SU-DHL-6 (cell line): ENCODE data around the gene BIN2.

Source experiments
- H2AFZ ChIP-seq: fragments of 200-600 bp; sonication (generic); 2 replicates; pipeline ENCODE4 v1.6.1; 2014; ENCODE audit warnings: low read depth, mild to moderate bottlenecking, moderate library complexity, mixed read lengths, antibody characterized with exemption, low read length; ENCODE audit not compliant: severe bottlenecking
- H3F3A ChIP-seq: fragments of 200-600 bp; shearing (Covaris generic); 2 replicates; pipeline ENCODE4 v1.6.0; 2016; ENCODE audit warnings: antibody characterized with exemption, mild to moderate bottlenecking; ENCODE audit not compliant: insufficient read depth
- H3K27ac ChIP-seq: fragments of 200-600 bp; sonication (generic); 2 replicates; pipeline ENCODE4 v1.5.1; 2016; ENCODE audit warnings: low read depth, mild to moderate bottlenecking, low read length, moderate library complexity, mixed read lengths
- H3K27me3 ChIP-seq: fragments of 200-600 bp; sonication (generic), shearing (Covaris generic); 2 replicates; pipeline ENCODE4 v1.6.0; 2014; ENCODE audit warnings: mild to moderate bottlenecking, low read length
- H3K36me3 ChIP-seq: fragments of 200-600 bp; sonication (generic); 2 replicates; pipeline ENCODE4 v1.6.1; 2014; ENCODE audit warnings: mild to moderate bottlenecking, low read length, mixed read lengths
- H3K4me2 ChIP-seq: fragments of 300-600, 200-600 bp; shearing (Covaris generic), sonication (generic); 2 replicates; pipeline ENCODE4 v1.6.0; 2014; ENCODE audit warnings: low read length, low read depth, mild to moderate bottlenecking; ENCODE audit not compliant: poor library complexity, severe bottlenecking
- H3K4me3 ChIP-seq: fragments of 200-600 bp; sonication (generic); 2 replicates; pipeline ENCODE4 v1.5.1; 2014; ENCODE audit warnings: antibody characterized with exemption, low read length, mild to moderate bottlenecking, mixed read lengths; ENCODE audit not compliant: insufficient read depth, poor library complexity, severe bottlenecking
- H3K79me2 ChIP-seq: fragments of 200-600 bp; sonication (generic); 2 replicates; pipeline ENCODE4 v1.6.1; 2014; ENCODE audit warnings: mild to moderate bottlenecking, low read length, moderate library complexity; ENCODE audit not compliant: insufficient read depth
- H3K9ac ChIP-seq: fragments of 200-600 bp; sonication (generic); 2 replicates; pipeline ENCODE4 v1.7.0; 2014; ENCODE audit warnings: mild to moderate bottlenecking, low read length
- H3K9me2 ChIP-seq: fragments of 200-600 bp; sonication (generic); replicated peaks from 2 replicates; pipeline ENCODE4 v1.6.1; 2014; ENCODE audit warnings: low read length; ENCODE audit not compliant: insufficient read depth
- H3K9me3 ChIP-seq: fragments of 200-600 bp; sonication (generic); 2 replicates; pipeline ENCODE4 v1.6.1; 2014; ENCODE audit warnings: low read length, mixed read lengths; ENCODE audit not compliant: insufficient read depth
- H4K20me1 ChIP-seq: fragments of 200-600 bp; sonication (generic); 2 replicates; pipeline ENCODE4 v1.6.1; 2014; ENCODE audit warnings: low read depth, mild to moderate bottlenecking, antibody characterized with exemption, low read length, moderate library complexity, mixed read lengths
- CTCF ChIP-seq: fragments of 200-600 bp; sonication (generic); IDR thresholded peaks from one replicate; pipeline ENCODE4 v1.5.1; 2017; ENCODE audit warnings: antibody characterized with exemption, mild to moderate bottlenecking, low read length, moderate library complexity; ENCODE audit not compliant: insufficient read depth, poor library complexity, severe bottlenecking
- EZH2phosphoT487 ChIP-seq: fragments of 200-600 bp; sonication (generic), shearing (Covaris generic); conservative IDR thresholded peaks from 2 replicates; pipeline ENCODE4 v1.6.1; 2018; ENCODE audit warnings: mild to moderate bottlenecking, antibody characterized with exemption, low read length, moderate library complexity, mixed read lengths

BIN2 gene

GRCh38 chr12:51247523-51248206 is 76.3 kb downstream of the BIN2 start:
- no peak overlapping the region for H3K9ac ChIP-seq

GRCh38 chr12:51246254-51246853 is 77.6 kb downstream of the BIN2 start:
- H3K9me3 ChIP-seq, result no peaks in the 10 kb centered on the region
- H4K20me1 ChIP-seq, result no peaks in the 10 kb centered on the region
- H3K79me2 ChIP-seq, result no peaks in the 10 kb centered on the region
- no peak overlapping the region for H3K4me3 ChIP-seq
- H3K4me2 ChIP-seq, result no peak overlapping the region
- H3K36me3 ChIP-seq, result peaks cover 6% of the 10 kb centered on the region
- H3K9ac ChIP-seq, result no peak overlapping the region
- TF ChIP-seq EZH2phosphoT487 (no peak), CTCF (no peak)
- no peaks in the 10 kb centered on the region for H3K9me2 ChIP-seq
- no peak overlapping the region for H2AFZ ChIP-seq
- peaks cover 28% of the 10 kb centered on the region; the same call in 1 of the 2 replicates for H3F3A ChIP-seq
- H3K27ac ChIP-seq, result no peak overlapping the region
- no peaks in the 10 kb centered on the region for H3K27me3 ChIP-seq

More at GRCh38 chr12:51247523-51248206, 76.3 kb downstream of the BIN2 start:
- H3K4me3 ChIP-seq, result no peak overlapping the region
- no peaks in the 10 kb centered on the region for H3K27me3 ChIP-seq
- H2AFZ ChIP-seq, result no peak overlapping the region
- H3K27ac ChIP-seq, result no peak overlapping the region
- TF ChIP-seq CTCF, result no peak
- no peak for TF ChIP-seq EZH2phosphoT487
- H3F3A ChIP-seq, result peaks cover 17% of the 10 kb centered on the region; the same call in 1 of the 2 replicates
- no peaks in the 10 kb centered on the region for H3K9me2 ChIP-seq
- H3K4me2 ChIP-seq, result no peak overlapping the region
- no peaks in the 10 kb centered on the region for H3K79me2 ChIP-seq
- H3K9me3 ChIP-seq, result no peaks in the 10 kb centered on the region
- no peaks in the 10 kb centered on the region for H4K20me1 ChIP-seq
- 0 out of 2 replicates have a peak, but pooled peaks cover 2% of the 10 kb centered on the region for H3K36me3 ChIP-seq

GRCh38 chr12:51245476-51246253 is 78.3 kb downstream of the BIN2 start:
- H3K27ac ChIP-seq, result no peak overlapping the region
- H3K9me3 ChIP-seq, result no peaks in the 10 kb centered on the region
- H2AFZ ChIP-seq, result no peak overlapping the region
- H4K20me1 ChIP-seq, result peaks cover 6% of the 10 kb centered on the region; the same call in 1 of the 2 replicates
- H3K4me3 ChIP-seq, result no peak overlapping the region
- no peak overlapping the region for H3K4me2 ChIP-seq
- H3K9ac ChIP-seq, result no peak overlapping the region
- peaks cover 3% of the 10 kb centered on the region; the same call in 1 of the 2 replicates for H3K79me2 ChIP-seq
- H3K9me2 ChIP-seq, result no peaks in the 10 kb centered on the region
- H3K36me3 ChIP-seq, result peaks cover 6% of the 10 kb centered on the region
- TF ChIP-seq EZH2phosphoT487 (no peak), CTCF (no peak)
- no peaks in the 10 kb centered on the region for H3K27me3 ChIP-seq
- peaks cover 32% of the 10 kb centered on the region; the same call in 1 of the 2 replicates for H3F3A ChIP-seq
